Esophagus muscularis mucosa (tissue), 4 donors: Measurements from ENCODE around the gene TFIP11. TPM values are rescaled to one million over a fixed set of nuclear protein-coding genes. Genes with fewer than 3 reads are reported as not detected.

ENCODE experiments used
- DNase-seq: peaks from one replicate; pipeline ENCODE4 v3.0.0-alpha.2; 2017; ENCODE audit errors: extremely low spot score
- H3K27ac ChIP-seq, 4 donors: fragments of 200-600 bp; sonication (generic); replicated peaks in 1 of 4; 1 replicate in 3 of 4; 2 replicates in 1 of 4; pipeline ENCODE4 v1.5.1; 2016 to 2019; ENCODE audit warnings: mild to moderate bottlenecking in 1 of 4
- H3K27me3 ChIP-seq, 4 donors: fragments of 200-600 bp; sonication (generic); one replicate each; pipeline versions ENCODE4 v1.5.1 to v1.6.0; 2016 to 2019
- H3K36me3 ChIP-seq, 4 donors: fragments of 200-600 bp; sonication (generic); one replicate each; pipeline ENCODE4 v1.5.1; 2016 to 2019
- H3K4me1 ChIP-seq, 4 donors: fragments of 200-600 bp; sonication (generic); one replicate each; pipeline ENCODE4 v1.5.1; 2016 to 2019
- H3K4me3 ChIP-seq, 4 donors: fragments of 200-600 bp; sonication (generic); 1 replicate in 2 of 4; 2 replicates in 2 of 4; pipeline ENCODE4 v1.5.1; 2016 to 2019; ENCODE audit warnings: mild to moderate bottlenecking in 4 of 4, moderate library complexity in 1 of 4
- H3K9me3 ChIP-seq, 4 donors: fragments of 200-600 bp; sonication (generic); 1 replicate in 3 of 4; 2 replicates in 1 of 4; pipeline ENCODE4 v1.5.1; 2016 to 2019
- CTCF ChIP-seq, 3 experiments: fragments of 200-600 bp in 2 of 3; fragments of 450-650 bp in 1 of 3; sonication (generic) in 2 of 3; IDR thresholded peaks; one replicate each; pipeline ENCODE4 v1.5.1; 2017 to 2019; ENCODE audit warnings: antibody characterized with exemption in 3 of 3, mild to moderate bottlenecking in 2 of 3, moderate library complexity in 1 of 3
- EP300 ChIP-seq: sonication (generic); formaldehyde crosslinking; IDR thresholded peaks from one replicate; pipeline ENCODE4 v1.6.1; 2017; ENCODE audit warnings: antibody characterized with exemption
- POLR2A ChIP-seq: fragments of 450-650 bp; IDR thresholded peaks from one replicate; pipeline ENCODE4 v1.6.1; 2017; ENCODE audit warnings: antibody characterized with exemption, moderate library complexity, mild to moderate bottlenecking, low read depth
- POLR2AphosphoS5 ChIP-seq, 2 donors: sonication (generic); formaldehyde crosslinking; IDR thresholded peaks; one replicate each; pipeline ENCODE4 v1.6.1; 2017; ENCODE audit warnings: antibody characterized with exemption in 2 of 2
- WGBS: methylation state at CpG from one replicate; pipeline ENCODE4 v1.1.5; 2018; 5-methylcytosine and 5-hydroxymethylcytosine counted together
- intact Hi-C: fragments of 100-400 bp; cut with DNase I; formaldehyde crosslinking; loops from one replicate; pipeline ENCODE4 v1.15.1; 2023
- total RNA-seq, 4 donors: library from RNA; depleted of rRNA; stranded (reverse); fragments of >200 nt; gene quantifications; one replicate each; pipeline versions ENCODE4 v1.1.0 to v1.2.1, GENCODE V29; 2016

The TFIP11 gene
- total RNA-seq, 4 donors from 2014 or later, result 17.9 to 23.5 (median 20.4) TPM

DNA sequence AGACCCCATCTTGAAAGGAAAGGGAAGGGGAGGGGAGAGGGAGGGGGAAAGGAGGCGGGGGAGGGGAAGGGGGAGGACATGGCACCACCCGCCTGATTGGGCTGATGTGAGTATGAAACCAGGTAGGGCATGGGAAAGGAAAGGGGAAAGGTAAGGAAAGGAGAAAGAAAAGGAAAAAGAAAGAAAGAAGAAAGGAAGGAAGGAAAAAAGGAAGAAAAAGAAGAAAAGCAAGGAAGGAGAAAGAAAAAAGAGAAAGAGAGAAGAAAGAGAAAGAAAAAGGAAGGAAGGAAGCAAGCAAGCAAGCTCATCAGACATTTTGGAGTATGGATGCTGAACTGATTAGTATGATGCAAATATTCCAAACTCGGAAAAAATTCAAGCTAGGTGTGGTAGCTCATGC, 36.0 kb upstream of the TFIP11 start:
- no peaks in the 10 kb centered on the region for H3K9me3 ChIP-seq
- intact Hi-C loops, result no loop called here
- TF ChIP-seq POLR2AphosphoS5 (IDR thresholded peaks at IDR 0.05) (no peak), POLR2A (no peak), EP300 (no peak), CTCF (IDR thresholded peaks at IDR 0.05) (no peak)
- H3K36me3 ChIP-seq, result peaks cover 0 to 12% (median 0%) of the 10 kb centered on the region in 4 donors
- H3K4me3 ChIP-seq, result no peak overlapping the region
- H3K27ac ChIP-seq, result no peak overlapping the region
- DNase-seq, result no peak
- peaks cover 1 to 36% (median 5%) of the 10 kb centered on the region in 4 donors for H3K4me1 ChIP-seq
- WGBS, result 86% methylated on average over 3 of the region's 3 CpGs
- H3K27me3 ChIP-seq, result no peaks in the 10 kb centered on the region

GRCh38 chr22:26547837-26548236, 35.6 kb upstream of the TFIP11 start:
- Histone ChIP-seq H3K27ac (no peak overlapping the region), H3K27me3 (no peaks in the 10 kb centered on the region), H3K4me3 (no peak overlapping the region), H3K36me3 (peaks cover 0 to 14% (median 0%) of the 10 kb centered on the region in 4 donors), H3K9me3 (no peaks in the 10 kb centered on the region), H3K4me1 (peaks cover 4 to 36% (median 6%) of the 10 kb centered on the region in 4 donors)
- no peak for DNase-seq
- no peak for TF ChIP-seq POLR2A
- no peak for TF ChIP-seq POLR2AphosphoS5 (IDR thresholded peaks at IDR 0.05)
- TF ChIP-seq EP300, result no peak
- TF ChIP-seq CTCF (IDR thresholded peaks at IDR 0.05), result no peak
- 93% methylated on average over 4 of the region's 4 CpGs for WGBS
- intact Hi-C loops, result no loop called here

DNA sequence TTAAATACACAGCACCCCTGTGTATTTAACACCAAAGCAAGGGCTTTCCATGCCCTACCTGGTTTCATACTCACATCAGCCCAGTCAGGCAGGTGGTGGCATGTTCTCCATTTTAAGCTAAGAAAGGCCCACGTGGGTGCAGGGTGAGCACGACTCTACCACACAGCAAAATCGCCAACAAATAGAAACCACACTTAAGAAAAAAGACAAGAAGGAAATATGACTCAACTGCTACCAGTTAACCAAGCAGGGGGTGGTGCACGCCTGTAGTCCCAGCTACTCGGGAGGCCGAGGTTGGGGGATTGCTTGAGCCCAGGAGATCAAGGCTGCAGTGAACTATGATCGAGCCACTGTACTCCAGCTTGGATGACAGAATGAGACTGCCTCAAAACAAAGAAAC, 35.2 kb upstream of the TFIP11 start:
- peaks cover 4 to 36% (median 7%) of the 10 kb centered on the region in 4 donors for H3K4me1 ChIP-seq
- TF ChIP-seq POLR2A, result no peak
- no peak for TF ChIP-seq EP300
- H3K36me3 ChIP-seq, result peaks cover 0 to 18% (median 0%) of the 10 kb centered on the region in 4 donors
- DNase-seq, result no peak
- H3K27me3 ChIP-seq, result no peaks in the 10 kb centered on the region
- no peak overlapping the region for H3K27ac ChIP-seq
- no peak overlapping the region for H3K4me3 ChIP-seq
- intact Hi-C loops, result no loop called here
- no peaks in the 10 kb centered on the region for H3K9me3 ChIP-seq
- 82% methylated on average over 7 of the region's 7 CpGs for WGBS

DNA sequence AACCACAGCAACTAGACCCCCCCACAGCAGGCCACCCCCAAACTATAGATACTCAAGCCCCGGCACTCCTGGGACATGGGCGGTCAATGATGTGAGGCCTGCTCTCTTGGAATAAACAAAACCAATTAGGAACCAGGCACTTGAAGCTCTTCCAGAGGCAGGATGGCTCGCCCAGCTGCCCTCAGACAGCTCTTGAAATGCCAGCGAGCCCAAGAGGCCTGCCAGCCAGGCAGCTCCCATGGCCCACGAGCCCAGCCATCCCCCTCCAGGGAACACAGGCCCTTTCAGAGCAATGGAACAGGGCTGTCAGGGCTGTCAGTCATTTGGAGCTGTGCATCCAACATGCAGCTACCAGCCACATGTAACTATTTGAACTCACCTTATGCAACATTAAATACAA, 34.0 kb upstream of the TFIP11 start:
- no peak for TF ChIP-seq EP300
- no peak for TF ChIP-seq POLR2AphosphoS5 (IDR thresholded peaks at IDR 0.05)
- no peak for TF ChIP-seq CTCF (IDR thresholded peaks at IDR 0.05)
- TF ChIP-seq POLR2A, result no peak
- Histone ChIP-seq H3K9me3 (no peaks in the 10 kb centered on the region), H3K4me1 (peaks cover 4 to 36% (median 7%) of the 10 kb centered on the region in 4 donors), H3K4me3 (no peak overlapping the region), H3K27ac (no peak overlapping the region), H3K27me3 (no peaks in the 10 kb centered on the region), H3K36me3 (peaks cover 0 to 28% (median 4%) of the 10 kb centered on the region in 4 donors)
- intact Hi-C loops, result no loop called here
- 77% methylated on average over 5 of the region's 5 CpGs for WGBS
- no peak for DNase-seq

DNA sequence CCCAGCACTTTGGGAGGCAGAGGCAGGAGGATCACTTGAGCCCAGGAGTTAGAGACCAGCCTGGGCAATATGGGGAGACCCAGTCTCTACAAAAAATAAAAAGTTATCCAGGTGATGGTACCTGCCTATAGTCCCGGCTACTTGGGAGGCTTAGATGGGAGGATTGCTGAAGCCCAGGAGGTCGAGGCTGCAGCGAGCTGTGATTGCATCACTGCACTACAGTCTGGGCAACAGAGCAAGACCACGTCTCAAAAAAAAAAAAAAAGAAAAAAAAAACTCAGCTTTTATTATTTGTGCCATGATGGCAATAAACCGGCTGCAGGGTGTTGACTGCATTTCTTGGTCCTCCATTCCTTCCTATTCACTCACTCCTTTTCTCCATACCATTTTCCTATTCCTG, 33.6 kb upstream of the TFIP11 start:
- Histone ChIP-seq H3K27ac (no peak overlapping the region), H3K9me3 (no peaks in the 10 kb centered on the region), H3K27me3 (no peaks in the 10 kb centered on the region), H3K4me1 (peaks cover 4 to 35% (median 7%) of the 10 kb centered on the region in 4 donors), H3K4me3 (no peak overlapping the region), H3K36me3 (peaks cover 0 to 33% (median 9%) of the 10 kb centered on the region in 4 donors)
- WGBS, result 92% methylated on average over 5 of the region's 5 CpGs
- DNase-seq, result no peak
- intact Hi-C loops, result no loop called here
- TF ChIP-seq CTCF (IDR thresholded peaks at IDR 0.05) (no peak), POLR2A (no peak), POLR2AphosphoS5 (IDR thresholded peaks at IDR 0.05) (no peak), EP300 (no peak)
